GM18951 (cell line): Measurements from ENCODE around the gene NCK1.
"Not testable (repeated sequence)": the region's sequence is repeated elsewhere in the genome, so short reads cannot be mapped to it uniquely, and the experiment has no call there.

Source experiments
- POLR2A ChIP-seq: IDR thresholded peaks from 4 replicates; pipeline ENCODE4 v1.6.1; 2011; ENCODE audit warnings: mild to moderate bottlenecking; ENCODE audit not compliant: insufficient read length, insufficient read depth; ENCODE audit errors: extremely low read depth
- in situ Hi-C: fragments of 300-500 bp; cut with MboI; formaldehyde crosslinking; loops from one replicate; pipeline ENCODE4 v1.12.0; 2022; ENCODE audit warnings: low sequenced_read_pairs, mixed read lengths, inconsistent platforms; ENCODE audit not compliant: unreplicated experiment

The NCK1 gene

DNA sequence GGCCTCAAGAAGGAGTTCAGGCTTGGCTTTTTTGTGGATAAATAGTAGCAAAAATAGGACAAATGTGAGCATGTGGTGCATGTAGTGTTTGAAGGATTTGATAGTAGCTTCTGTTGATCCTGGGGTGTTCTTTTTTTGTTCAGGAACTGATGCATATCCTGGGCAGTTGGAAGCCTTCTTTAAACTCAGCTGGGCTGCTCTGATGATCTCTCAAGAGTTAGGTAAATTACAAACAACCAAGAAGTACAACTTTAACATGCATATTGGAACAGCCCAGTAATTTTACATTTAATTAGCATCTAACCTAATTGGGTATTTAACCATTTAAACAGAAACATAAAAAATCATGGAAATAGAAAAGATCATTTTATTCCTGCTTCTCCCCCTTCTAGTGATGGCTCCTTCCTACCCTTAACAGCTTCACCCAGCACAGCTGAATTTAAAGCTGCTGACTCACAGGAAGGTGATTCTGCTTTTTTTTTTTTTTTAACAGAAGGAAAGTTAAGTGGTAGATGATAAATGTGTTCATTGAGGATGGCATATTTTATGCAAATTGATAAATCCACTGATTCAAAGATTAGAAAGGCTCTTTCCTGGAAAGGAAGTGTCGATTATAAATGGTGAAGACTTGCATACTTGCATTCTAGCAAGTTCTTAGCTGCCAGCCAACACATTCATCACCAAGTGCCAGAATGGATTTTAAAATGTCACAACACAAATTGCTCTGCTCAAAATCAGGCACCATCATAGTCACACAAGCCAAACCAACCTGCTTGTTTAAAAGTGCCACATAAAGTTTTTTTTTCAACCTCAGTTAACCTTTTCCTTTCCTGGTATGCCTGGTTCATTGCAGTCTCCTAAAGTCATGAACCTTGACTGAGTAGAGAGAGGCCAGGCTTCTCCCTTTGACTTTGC, 23.1 kb upstream of the NCK1 start:
- no peak for TF ChIP-seq POLR2A
- in situ Hi-C loops = no loop called here

DNA sequence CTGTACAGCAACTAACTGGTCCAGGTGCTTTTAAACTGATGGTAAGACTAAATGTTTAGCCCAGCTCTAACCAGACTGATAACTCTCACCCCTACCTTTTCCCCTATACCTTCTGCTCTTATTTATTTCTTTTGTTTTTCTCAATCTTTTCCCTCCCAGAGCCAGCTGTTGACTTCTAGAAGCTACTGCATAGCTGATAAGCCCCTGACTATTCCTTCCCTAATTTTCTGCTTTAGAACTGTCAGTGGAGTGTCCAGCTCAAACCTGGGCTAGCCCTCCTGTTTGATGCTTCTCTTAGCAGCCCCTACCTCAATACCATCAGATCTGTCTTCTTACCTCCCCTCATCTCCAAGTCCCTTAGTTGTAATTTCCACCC, 22.5 kb upstream of the NCK1 start:
- in situ Hi-C loops = no loop called here
- TF ChIP-seq POLR2A = no peak

DNA sequence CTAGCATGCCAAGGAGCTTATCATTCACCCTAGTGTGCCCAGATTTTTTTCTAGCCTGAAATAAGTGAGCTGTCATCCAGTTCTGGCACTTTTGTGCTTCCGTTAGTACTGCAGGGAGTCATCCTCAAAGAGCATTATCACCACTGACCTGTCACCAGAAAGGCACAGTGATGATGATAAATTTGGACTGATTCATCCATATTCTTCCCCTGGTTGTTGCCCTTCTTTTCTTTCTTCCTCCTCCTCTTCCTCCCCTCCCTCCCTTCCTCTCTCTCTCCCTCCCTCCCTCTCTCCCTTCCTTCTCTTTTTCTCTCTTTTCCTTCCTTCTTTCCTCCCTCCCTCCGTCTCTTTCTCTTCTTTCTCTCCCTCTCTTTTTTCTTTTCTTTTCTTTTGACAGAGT, 21.8 kb upstream of the NCK1 start:
- in situ Hi-C loops = no loop called here
- TF ChIP-seq POLR2A = no peak

DNA sequence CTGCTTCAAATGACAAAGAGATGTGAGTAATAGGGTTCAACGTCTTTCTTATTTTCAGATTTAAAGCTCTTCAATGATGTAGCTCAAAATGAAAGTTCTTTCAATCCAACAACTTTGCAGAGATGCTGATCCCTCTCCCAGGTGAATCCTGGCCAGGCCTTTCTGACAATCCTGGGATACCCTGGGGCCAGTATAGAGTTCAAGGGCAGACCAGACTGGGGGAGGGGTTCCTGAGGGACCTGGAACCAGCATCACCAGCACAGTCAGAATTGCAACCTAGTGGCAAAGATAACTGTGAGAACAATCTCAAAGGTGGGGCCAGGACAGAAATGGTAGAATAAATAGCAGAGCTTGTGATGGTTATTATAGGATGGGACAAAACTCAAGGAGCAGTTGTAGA, 19.7 kb upstream of the NCK1 start:
- in situ Hi-C loops = no loop called here
- no peak for TF ChIP-seq POLR2A

DNA sequence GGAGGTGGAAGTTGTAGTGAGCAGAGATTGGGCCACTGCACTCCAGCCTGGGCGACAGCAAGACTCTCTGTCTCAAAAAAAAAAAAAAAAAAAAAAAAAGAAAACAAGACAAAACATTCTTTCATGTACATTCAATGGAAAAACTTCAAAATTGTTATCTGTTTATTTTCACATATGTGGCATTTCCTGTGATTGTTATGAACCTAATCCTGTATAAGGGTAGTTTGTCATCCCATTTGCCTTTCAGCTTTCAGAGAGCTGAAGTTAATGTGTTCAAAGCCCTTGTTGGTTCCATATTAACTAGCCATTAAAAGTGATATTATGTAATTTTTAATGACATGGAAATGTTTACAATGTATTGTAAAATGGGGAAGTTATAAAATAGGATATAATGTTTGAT, 17.3 kb upstream of the NCK1 start:
- no peak for TF ChIP-seq POLR2A
- in situ Hi-C loops = no loop called here

DNA sequence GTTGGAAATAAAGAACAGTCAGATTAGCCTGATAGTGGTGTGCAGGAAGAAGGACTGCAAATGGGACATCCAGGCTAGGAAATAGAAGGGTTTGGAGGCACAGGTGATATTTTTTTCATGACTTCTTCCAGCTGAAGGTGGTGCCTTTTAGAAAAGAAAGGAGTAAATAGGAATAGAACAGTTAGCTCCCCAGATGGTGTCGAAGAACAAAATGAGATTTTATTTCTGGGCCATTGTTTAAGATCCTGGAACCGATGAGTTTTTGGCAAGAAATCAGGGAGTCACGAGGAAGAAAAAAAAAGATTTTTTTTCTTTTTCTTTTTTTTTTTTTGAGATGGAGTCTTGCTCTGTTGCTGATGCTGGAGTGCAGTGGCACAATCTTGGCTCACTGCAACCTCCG, 9.8 kb upstream of the NCK1 start:
- in situ Hi-C loops = no loop called here
- TF ChIP-seq POLR2A = no peak

DNA sequence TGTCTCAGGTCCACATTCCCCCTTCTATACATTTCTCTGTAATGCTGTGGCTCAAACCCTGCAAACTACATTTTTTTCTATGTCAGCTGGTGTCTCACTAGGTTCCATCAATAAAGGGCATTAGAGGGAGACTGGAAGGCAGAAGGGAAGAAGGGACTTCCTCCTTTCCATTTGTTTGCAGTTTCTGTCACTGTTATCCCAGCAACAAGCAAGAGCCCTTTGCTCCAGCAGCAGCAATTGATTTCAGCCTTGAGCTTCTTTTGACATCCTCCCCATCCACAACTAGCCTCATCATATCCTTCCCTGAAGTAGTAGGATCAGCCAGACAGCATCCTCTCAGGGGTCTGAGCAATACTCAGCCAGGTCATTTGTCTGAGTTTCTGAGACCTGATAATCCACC, 5.3 kb upstream of the NCK1 start:
- TF ChIP-seq POLR2A = no peak
- in situ Hi-C loops = no loop called here

DNA sequence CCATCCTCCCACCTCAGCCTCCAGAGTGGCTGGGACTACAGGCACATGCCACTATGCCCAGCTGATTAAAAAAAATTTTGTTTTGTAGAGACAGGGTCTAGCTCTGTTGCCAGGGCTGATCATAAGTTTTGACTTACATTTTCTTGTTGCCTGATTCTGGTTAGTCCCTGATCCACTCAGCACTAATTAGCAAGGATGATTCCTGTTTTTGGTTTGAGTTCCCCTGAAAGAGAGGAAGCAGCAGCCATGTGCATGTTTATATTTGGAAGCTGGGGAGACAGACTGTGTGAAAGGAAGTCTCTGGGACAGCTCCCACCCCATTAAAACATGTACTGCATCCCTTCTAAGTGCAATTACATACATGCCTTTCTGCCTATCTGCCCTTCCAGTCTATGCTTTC, 3.6 kb upstream of the NCK1 start:
- in situ Hi-C loops = no loop called here
- TF ChIP-seq POLR2A = no peak

DNA sequence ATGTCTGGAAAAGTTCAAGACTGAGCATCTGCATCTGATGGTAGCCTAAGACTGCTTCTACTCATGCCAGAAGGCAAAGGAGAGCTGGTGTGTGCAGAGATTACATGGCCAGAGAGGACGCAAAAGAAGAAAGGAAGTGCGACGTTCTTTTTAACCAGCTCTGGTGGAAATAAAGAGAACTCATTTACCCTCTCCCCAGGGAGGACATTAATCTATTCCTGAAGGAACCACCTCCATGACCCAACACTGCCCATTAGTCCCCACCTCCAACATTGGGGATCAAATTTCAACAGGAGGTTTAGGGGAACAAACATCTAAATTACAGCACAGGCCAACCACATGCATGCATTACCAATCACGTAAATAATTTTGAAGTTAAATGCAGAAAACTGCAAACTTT, 1.5 kb upstream of the NCK1 start:
- in situ Hi-C loops = no loop called here
- no peak for TF ChIP-seq POLR2A

DNA sequence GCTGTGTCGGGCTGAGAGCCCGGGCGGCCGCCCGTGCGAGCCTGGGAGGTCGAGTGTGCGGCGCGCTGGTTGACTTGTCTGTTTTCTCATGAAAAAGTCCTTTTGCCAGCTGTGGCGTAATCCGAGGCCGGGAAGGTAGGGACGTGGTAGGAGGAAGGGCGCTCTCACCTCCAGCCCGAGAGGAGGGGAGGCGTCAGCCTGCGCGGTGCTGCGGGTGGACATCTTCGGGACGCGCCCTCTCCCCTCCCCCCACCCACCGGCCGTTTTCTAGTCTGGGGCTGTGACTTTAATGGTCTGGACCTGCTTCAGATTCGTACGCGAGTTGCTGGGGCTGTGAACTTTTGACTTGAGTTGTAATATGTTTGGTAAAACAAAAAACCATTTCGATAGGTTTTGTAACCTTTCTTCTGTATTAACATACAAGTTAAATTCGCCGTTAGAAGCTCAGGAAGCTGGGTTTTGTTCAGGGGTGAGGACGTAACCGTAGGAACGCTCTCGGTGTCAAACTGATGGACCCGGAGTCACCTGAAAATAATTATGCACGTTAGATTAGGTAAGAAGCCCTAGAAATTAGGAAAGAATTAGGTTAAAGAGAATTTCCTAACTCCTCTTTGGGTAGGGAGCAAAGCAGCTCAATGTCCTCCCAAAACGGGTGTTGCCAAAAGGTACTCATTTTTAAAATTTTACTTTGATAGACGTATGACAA, 762 bp downstream of the NCK1 start:
- in situ Hi-C loops = no loop called here
- no peak for TF ChIP-seq POLR2A

DNA sequence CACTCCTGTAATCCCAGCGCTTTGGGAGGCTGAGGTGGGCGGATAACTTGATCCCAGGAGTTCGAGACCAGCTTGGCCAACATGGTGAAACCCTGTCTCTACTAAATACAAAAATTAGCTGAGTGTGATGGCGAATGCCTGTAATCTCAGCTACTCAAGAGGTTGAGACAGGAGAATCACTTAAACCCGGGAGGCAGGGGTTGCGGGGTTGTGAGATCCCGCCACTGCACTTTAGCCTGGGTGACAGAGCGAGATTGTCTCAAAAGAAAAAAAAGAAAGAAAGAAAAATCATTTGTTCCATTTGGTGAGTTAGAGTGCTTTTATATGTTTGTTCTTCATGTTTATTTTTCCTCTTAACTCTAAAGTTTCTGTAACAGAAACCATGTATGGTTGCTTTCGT, 7.3 kb downstream of the NCK1 start:
- in situ Hi-C loops = no loop called here
- no peak for TF ChIP-seq POLR2A

DNA sequence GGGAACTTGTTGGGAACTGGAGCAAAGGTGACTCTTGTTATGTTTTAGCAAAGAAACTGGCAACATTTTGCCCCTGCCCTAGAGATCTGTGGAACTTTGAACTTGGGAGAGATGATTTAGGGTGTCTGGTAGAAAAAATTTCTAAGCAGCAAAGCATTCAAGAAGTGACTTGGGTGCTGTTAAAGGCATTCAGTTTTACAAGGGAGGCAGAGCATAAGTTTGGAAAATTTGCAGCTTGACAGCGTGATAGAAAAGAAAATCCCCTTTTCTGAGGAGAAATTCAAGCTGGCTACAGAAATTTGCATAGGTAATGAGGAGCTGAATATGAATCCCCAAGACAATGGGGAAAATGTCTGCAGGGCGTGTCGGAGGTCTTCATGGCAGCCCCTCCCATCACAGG, 10.2 kb downstream of the NCK1 start:
- in situ Hi-C loops = not testable (repeated sequence)

DNA sequence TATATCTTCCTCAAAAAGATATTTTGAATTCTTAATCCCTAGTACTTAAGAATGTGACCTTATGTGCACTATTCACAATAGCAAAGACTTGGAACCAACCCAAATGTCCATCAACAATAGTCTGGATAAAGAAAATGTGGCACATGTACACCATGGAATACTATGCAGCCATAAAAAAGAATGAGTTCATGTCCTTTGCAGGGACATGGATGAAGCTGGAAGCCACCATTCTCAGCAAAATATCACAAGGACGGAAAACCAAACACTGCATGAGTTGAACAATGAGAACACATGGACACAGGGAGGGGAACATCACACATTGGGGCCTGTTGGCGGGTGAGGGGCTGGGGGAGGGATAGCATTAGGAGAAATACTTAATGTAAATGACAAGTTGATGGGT, 17.5 kb downstream of the NCK1 start:
- in situ Hi-C loops = not testable (repeated sequence)

DNA sequence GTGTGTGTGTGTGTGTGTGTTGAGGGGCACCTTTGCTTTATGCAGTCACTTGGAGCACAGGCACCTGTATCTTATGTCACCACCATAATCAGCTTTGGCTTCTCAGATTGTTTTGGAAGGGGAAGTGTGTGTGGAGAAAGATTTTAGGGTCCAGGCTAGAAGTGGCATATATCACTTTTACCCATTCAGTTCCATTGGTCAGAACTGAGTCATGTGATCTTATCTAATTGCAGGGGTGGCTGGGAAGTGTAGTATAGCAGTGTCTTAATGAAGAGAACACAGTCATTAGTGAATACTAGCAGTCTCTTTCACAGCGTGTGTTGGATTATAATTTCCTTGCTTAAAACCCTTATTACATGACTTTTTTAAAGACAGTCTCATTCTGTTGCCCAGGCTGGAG, 20.6 kb downstream of the NCK1 start:
- in situ Hi-C loops = no loop called here
- TF ChIP-seq POLR2A = no peak
